DLD1 (cell line): Measurements from ENCODE around the gene HUS1B.

ENCODE experiments used
- in situ Hi-C: cut with HindIII; loops from 2 replicates; pipeline ENCODE4 v1.10.0; 2017; ENCODE audit warnings: low sequenced_read_pairs

The HUS1B gene

GRCh38 chr6:624979-625378 lies 31.9 kb downstream of the HUS1B start:
- in situ Hi-C loops: no loop called here

- in situ Hi-C loops: no loop called here
Observed at GRCh38 chr6:622462-622861, 34.4 kb downstream of the HUS1B start.

GRCh38 chr6:621931-622330 lies 35.0 kb downstream of the HUS1B start:
- in situ Hi-C loops: no loop called here

- in situ Hi-C loops: no loop called here
Observed at GRCh38 chr6:620950-621349, 36.0 kb downstream of the HUS1B start.

GRCh38 chr6:620166-620565 lies 36.7 kb downstream of the HUS1B start:
- in situ Hi-C loops: no loop called here

- in situ Hi-C loops: no loop called here
Observed at GRCh38 chr6:617456-618100, 39.3 kb downstream of the HUS1B start.

GRCh38 chr6:613981-614380 lies 42.9 kb downstream of the HUS1B start:
- in situ Hi-C loops: no loop called here

GRCh38 chr6:611928-612327 lies 45.0 kb downstream of the HUS1B start:
- in situ Hi-C loops: no loop called here

GRCh38 chr6:610882-611281 lies 46.0 kb downstream of the HUS1B start:
- in situ Hi-C loops: no loop called here

- in situ Hi-C loops: no loop called here
Observed at GRCh38 chr6:609905-610304, 47.0 kb downstream of the HUS1B start.

GRCh38 chr6:606829-607379 lies 50.0 kb downstream of the HUS1B start:
- in situ Hi-C loops: no loop called here
